NOMO-1 (cell line): ENCODE results near the gene KANTR.

Source experiments
- DNase-seq, 2 experiments: peaks; one replicate each; lab custom pipeline; 2025; ENCODE audit not compliant: unreplicated experiment in 2 of 2; lab: John Stamatoyannopoulos, UW

Gene KANTR

GRCh38 chrX:53093748-53094581, at the start of gene KANTR:
TSS of gene KANTR (plus strand) at chrX:53094142. CDS start at chrX:53124273, 30,131 bp downstream.
- DNase-seq = peak; percentile 82 to 89

DNA sequence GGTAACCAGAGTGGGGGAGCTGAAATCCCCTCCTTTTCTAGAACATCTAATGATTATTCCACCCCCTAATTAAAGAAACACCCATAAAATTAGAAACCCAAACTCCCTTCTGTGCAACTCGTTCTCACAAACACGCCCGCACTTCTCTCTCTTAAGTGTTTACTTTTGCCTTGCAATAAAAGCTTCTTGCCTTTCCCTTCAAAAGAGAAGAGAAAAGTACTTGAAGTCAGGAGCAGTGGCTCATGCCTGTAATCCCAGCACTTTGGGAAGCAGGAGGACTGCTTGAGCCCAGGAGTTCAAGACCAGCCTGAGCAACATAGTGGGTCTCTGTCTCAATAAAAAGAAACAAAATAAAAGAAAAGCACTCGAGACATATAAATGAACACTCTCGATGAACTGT, 48.9 kb upstream of the KANTR start:
- DNase-seq = no peak

- no peak for DNase-seq
Measured at GRCh38 chrX:53047228-53047627, 46.7 kb upstream of the KANTR start.

GRCh38 chrX:53048169-53049126, 45.5 kb upstream of the KANTR start, which contains the start of gene GPR173:
TSS of gene GPR173 (plus strand) at chrX:53048789. CDS start at chrX:53076622, 27,833 bp downstream.
- DNase-seq = no peak

DNA sequence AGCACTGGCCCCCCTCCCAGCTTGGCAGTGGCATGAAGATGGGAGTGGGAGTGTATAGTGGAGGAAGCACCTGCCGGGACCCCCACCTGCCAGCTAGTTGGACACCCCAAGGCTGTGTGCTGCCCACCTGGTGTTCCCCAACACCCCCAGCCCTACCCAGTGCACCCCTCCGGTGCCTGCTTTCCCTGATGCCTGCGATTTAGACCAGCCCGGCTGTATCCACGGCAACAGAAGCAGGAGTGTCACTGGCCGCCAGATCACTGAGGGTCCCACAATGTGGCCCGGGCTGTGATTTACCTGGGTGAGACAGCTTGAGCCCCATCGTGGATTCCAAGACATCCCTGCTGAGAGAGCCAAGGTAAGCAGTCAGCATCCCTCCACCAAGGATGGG, 44.8 kb upstream of the KANTR start:
- DNase-seq = no peak

- no peak for DNase-seq
Measured at GRCh38 chrX:53050841-53051240, 43.1 kb upstream of the KANTR start.

DNA sequence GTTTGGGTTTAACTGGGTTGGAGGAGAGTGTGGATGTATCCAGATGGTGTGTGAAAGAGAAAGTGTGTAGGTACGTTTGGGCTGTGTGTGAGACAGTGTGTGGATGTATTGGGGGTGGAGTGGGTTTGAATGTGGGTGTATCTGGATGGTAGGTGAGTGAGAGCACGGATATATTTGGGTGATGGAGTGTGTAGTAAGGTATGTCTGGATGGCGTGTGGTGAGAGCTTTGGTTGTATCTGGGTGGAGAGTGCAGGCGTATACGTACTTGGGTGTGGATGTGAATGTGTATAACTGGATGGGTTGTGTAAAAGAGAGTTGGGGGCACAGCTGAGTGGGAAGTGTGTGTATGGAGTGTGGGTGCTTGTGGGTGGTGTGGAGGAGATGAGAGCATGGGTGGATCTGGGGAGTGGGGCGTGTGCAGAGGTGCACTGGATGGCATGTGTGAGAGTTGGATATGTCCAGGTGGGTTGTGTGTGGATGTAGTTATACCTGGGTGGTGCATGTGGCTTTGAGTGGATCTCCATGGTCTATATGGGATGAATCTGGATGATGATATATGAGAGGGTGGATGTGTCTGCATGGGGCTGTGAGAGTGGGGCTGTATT, 38.6 kb upstream of the KANTR start:
- DNase-seq = no peak

DNA sequence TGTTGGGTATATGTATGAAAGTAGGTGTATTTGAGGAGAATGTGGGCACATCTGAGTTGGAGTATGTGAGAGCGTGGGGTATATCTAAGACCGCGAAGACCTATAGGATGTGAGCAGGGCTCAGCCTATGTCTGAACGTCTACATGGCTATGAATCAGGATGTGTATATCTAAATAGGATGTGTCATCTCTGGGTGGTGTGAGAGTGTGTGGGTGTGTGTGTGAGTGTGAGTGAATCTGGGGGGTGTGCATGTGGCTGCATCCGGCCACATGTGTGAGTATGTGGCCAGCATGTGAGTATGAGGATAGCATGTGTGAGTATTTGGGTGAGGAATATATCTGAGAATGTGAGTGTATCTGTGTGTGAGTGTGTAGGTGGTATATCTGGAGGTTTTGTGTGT, 37.6 kb upstream of the KANTR start:
- DNase-seq = no peak

GRCh38 chrX:53065104-53065503, 28.8 kb upstream of the KANTR start:
- no peak for DNase-seq

GRCh38 chrX:53071064-53071463, 22.9 kb upstream of the KANTR start:
- DNase-seq = no peak

DNA sequence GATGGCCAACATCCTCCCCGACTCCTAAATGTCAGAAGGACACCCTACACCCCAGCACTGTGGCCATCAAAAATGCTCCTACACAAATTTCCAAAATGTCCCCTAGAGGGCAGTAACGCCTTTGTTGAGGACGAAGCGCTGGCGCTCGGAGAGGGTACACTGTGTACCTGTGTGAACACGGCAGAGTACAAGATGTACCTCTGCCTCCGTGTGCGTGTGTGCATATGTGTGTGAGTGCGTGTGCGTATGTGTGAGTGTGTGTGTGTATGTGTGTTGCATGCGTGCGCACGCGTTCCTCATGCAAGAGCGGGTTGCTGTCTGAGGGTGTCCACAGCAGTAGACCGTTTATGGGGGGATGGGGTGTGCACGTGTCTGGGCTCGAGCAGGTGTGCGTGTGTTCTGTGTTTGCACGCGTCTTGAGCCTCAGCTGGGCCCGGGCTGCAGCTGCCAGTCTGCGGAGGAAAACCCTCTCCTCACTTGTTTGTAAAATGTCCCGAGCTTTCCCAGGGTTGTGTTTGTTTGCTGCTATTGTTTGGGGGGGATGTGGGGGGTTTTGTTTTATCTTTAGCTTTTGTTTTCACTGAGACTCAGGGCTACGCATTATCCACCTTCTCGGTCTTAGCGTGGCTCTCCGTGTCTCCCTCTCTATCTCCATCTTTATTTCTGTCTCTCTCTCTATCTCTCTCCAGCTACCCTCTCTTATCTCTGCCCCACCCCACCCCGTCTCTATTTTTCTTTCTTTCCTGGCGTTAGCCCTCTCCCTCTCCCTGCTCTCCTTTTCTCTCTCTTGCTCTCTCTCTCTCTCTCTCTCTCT, 22.1 kb upstream of the KANTR start:
- DNase-seq = peak; percentile 46 to 51

- peak in 1 of 2 experiments; percentile 25 for DNase-seq
Measured at GRCh38 chrX:53072418-53073114, 21.4 kb upstream of the KANTR start.

DNA sequence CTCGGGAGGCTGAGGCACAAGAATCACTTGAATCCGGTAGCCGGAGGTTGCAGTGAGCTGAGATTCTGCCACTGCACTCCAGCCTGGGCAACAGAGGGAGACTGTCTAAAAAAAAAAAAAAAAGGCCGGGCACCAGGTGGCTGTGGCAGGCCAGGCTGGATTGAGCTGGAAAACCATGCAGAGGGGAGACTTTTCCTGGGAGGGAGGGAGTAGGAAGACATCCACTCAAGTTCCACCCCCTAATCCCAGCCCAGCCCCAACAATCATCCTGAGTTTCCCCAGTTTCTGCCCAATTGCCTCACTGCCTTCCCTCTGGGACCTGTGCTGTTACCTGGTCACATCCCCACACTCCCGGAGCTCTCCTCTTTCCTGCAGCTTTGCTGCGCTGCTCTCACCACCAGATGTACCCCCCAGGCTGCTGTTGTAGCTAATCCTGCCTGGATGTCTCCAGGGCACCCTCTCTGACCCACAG, 20.8 kb upstream of the KANTR start:
- DNase-seq = peak in 1 of 2 experiments; percentile 31

DNA sequence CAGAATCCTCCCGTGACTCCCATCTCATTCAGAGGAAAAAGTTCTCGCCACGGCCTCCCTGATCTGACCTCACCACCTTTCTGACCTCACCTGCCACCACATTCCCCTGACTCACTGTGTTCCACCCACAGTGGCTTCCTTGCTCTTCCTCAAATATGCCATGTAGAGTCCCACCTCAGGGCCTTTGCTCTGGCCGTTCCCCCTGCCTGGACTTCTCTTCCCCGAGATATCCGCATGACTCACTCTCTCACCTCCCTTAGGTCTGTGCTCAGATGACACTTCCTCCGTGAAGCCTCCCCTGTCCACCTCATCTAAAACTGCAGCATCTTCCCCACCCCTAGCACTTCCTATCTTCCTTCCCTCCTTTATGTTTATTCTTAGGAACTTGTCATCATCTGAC, 18.9 kb upstream of the KANTR start:
- peak in 1 of 2 experiments; percentile 57 for DNase-seq

DNA sequence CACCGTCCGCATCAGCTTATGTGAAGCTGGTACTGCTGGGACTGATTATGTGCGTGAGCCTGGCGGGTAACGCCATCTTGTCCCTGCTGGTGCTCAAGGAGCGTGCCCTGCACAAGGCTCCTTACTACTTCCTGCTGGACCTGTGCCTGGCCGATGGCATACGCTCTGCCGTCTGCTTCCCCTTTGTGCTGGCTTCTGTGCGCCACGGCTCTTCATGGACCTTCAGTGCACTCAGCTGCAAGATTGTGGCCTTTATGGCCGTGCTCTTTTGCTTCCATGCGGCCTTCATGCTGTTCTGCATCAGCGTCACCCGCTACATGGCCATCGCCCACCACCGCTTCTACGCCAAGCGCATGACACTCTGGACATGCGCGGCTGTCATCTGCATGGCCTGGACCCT, 17.3 kb upstream of the KANTR start:
- no peak for DNase-seq

- DNase-seq = no peak
Measured at GRCh38 chrX:53077207-53078197, 16.4 kb upstream of the KANTR start.

DNA sequence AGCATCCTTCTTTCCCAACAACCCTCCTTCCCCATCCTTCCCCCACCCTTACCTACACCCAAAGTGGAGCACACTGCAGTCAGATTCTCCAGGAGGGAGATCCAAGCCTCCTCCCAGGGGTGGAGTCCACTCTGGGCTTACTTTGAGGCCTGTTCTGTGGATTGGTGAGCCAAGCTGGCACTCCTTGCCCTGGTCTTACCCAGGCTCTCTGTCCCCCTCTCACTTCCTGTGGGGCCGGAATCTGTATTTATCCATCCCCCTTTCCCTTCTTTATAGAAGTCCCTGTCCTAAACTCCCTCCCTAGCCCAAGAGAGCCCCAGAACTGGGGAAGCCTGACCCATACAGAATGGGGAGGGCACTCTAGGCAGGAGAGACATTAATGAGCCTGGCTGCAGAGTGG, 15.0 kb upstream of the KANTR start:
- DNase-seq = no peak
